ENCODE data around the gene CREB5.

Gene CREB5

GRCh38 chr7:28811008-28811407 is 398.7 kb downstream of the CREB5 start:
- no peak overlapping the region for H3K4me3 ChIP-seq (replicated peaks; ENCODE audit: low read depth, low read length)
- DNase-seq (ENCODE audit: extremely low read depth, low read depth) = no peak
- no peak for TF ChIP-seq CTCF (IDR thresholded peaks at IDR 0.05; ENCODE audit: low read depth, low read length, missing control alignments)

GRCh38 chr7:28811701-28812430 is 399.5 kb downstream of the CREB5 start:
- TF ChIP-seq CTCF (IDR thresholded peaks at IDR 0.05; ENCODE audit: low read depth, low read length, missing control alignments) = no peak
- no peak for DNase-seq (ENCODE audit: extremely low read depth, low read depth)
- H3K4me3 ChIP-seq (replicated peaks; ENCODE audit: low read depth, low read length) = no peak overlapping the region

GRCh38 chr7:28812616-28813015 is 400.3 kb downstream of the CREB5 start:
- no peak for DNase-seq (ENCODE audit: extremely low read depth, low read depth)
- H3K4me3 ChIP-seq (replicated peaks; ENCODE audit: low read depth, low read length) = no peak overlapping the region
- TF ChIP-seq CTCF (IDR thresholded peaks at IDR 0.05; ENCODE audit: low read depth, low read length, missing control alignments) = no peak

GRCh38 chr7:28813243-28813962 is 401.1 kb downstream of the CREB5 start:
- no peak overlapping the region for H3K4me3 ChIP-seq (replicated peaks; ENCODE audit: low read depth, low read length)
- peak; percentile 41 for DNase-seq (ENCODE audit: extremely low read depth, low read depth)
- no peak for TF ChIP-seq CTCF (IDR thresholded peaks at IDR 0.05; ENCODE audit: low read depth, low read length, missing control alignments)

- no peak for DNase-seq (ENCODE audit: extremely low read depth, low read depth)
- no peak for TF ChIP-seq CTCF (IDR thresholded peaks at IDR 0.05; ENCODE audit: low read depth, low read length, missing control alignments)
- no peak overlapping the region for H3K4me3 ChIP-seq (replicated peaks; ENCODE audit: low read depth, low read length)
Observed at GRCh38 chr7:28815369-28815927, 403.1 kb downstream of the CREB5 start.

GRCh38 chr7:28815928-28816373 is 403.6 kb downstream of the CREB5 start:
- H3K4me3 ChIP-seq (replicated peaks; ENCODE audit: low read depth, low read length) = no peak overlapping the region
- no peak for DNase-seq (ENCODE audit: extremely low read depth, low read depth)
- TF ChIP-seq CTCF (IDR thresholded peaks at IDR 0.05; ENCODE audit: low read depth, low read length, missing control alignments) = no peak

Measured in HFF-Myc (cell line).